Body of pancreas (tissue), 4 donors: Measurements from ENCODE around the gene PRX.

ENCODE experiments used
- CTCF ChIP-seq, 7 experiments: fragments of 450-650 bp in 4 of 7; fragments of 200-600 bp in 3 of 7; sonication (generic) in 3 of 7; IDR thresholded peaks; one replicate each; pipeline ENCODE4 v1.5.1; 2016 to 2019; ENCODE audit warnings: antibody characterized with exemption in 7 of 7
- POLR2A ChIP-seq, 3 donors: fragments of 450-650 bp; IDR thresholded peaks; one replicate each; pipeline ENCODE4 v1.6.1; 2016; ENCODE audit warnings: antibody characterized with exemption in 3 of 3, mild to moderate bottlenecking in 2 of 3

GRCh38 chr19:40438284-40438683 is 25.1 kb upstream of the PRX start:
- TF ChIP-seq CTCF (IDR thresholded peaks at IDR 0.05) (no peak), POLR2A (IDR thresholded peaks at IDR 0.05) (no peak)
